NCI-H226 (cell line): ENCODE data around the gene TRIM32.
A peak's percentile ranks its signal among the peaks of the same experiment; 100 is the strongest.

Experiments
- DNase-seq: peaks from one replicate; pipeline ENCODE4 v3.0.0-alpha.2; 2015

TRIM32 gene

GRCh38 chr9:116706310-116707290 lies 19.5 kb downstream of the TRIM32 start:
- no peak for DNase-seq

GRCh38 chr9:116712781-116713180 lies 25.7 kb downstream of the TRIM32 start:
- DNase-seq: no peak

DNA sequence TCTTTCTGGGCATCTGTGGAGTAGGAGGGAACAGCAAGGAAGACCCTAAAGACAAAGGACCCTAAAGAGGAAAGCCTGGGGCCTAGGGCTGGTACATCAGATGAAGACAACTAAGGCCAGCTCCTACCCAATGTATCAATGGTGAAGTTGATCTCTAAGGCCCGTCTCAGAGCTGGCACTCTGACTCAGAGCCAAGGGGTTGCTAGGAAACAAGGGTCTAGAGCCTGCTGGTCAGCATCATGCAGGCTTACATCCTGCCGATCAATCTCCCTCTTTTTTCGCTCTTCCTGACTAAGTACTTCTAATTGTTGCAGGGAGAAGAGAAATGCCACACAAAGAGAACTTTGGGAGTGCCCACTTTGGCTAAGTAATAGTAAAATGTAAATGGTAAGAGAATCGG lies 26.2 kb downstream of the TRIM32 start:
- DNase-seq: no peak

GRCh38 chr9:116715751-116716150 lies 28.6 kb downstream of the TRIM32 start:
- DNase-seq: no peak

- DNase-seq: peak; percentile 11
Measured at GRCh38 chr9:116716438-116716837, 29.3 kb downstream of the TRIM32 start.

GRCh38 chr9:116717150-116717549 lies 30.0 kb downstream of the TRIM32 start:
- no peak for DNase-seq

GRCh38 chr9:116718111-116718510 lies 31.0 kb downstream of the TRIM32 start:
- DNase-seq: no peak

DNA sequence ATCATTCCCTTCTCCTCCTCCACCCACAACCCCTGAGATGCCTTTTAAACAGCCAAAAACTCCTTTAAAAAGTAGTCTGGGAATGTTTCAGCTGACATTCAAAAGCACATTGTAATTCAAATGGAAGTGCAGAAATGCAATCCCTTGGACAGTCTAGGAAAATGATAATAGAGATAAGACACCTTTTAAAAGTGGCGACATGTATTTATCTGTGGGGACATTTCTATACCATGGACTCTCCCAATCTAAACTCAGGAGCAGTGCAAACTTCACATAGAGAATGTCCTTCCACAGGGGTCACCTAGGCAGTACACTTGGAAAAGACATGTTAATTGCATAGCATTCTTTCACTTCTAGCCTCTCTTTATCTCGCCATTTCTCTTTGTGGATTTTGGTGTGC lies 33.0 kb downstream of the TRIM32 start:
- no peak for DNase-seq

DNA sequence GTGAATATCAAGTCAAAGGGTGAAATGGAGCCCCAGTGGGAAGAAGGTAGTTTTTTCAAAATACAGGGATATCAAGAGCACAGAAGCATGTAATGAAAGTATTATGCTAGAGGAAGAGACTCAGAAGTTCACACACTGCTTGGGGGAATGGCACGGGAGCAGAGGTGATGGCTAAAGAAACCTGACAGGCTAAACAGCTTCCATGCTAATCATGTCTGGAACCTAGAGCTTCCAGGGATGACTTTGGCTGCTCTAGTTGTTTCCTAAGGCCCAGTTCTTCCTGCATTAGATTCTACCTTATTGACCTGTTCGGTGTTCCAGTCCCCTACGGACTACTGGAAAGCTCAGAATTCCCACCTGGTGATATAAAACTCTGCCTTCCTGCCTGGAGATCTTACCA lies 34.3 kb downstream of the TRIM32 start:
- no peak for DNase-seq

DNA sequence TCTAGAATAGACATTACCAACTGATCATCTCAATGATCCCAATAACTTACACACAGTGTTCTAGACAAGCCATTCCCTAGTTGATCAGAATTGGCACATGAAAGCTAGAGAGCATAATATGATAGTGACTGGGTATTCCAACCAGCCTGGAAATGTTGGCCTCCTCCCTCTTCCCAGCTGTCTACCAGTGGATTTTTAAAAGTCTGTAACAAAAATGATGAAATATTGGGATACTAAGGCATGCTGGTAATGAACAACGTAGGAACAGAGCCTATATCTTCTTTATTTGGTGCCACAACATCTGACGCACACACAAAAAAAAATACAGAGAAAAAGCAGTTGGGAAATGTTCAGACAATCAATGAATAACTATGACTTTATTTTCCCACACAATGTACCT lies 34.8 kb downstream of the TRIM32 start:
- DNase-seq: no peak

GRCh38 chr9:116724123-116724522 lies 37.0 kb downstream of the TRIM32 start:
- DNase-seq: no peak

DNA sequence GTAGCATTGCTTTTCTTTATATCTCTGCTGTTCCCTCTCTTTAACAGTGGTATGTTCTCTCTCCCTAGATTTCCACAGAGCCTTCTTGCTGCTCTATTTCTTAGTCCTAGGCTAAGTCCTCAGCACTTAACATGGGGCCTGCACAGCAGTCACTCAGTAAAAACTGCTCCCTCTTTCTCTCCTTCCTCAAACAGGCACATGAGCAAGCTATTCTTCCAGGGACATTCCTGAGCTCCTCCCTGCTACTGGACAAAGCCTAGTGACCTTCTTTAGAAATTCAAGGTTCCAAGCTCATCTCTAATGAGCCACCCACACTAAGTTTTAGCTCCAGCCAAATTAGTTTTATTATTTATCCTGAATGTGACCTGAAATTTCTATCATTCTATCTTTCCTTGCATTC lies 39.5 kb downstream of the TRIM32 start:
- DNase-seq: no peak

DNA sequence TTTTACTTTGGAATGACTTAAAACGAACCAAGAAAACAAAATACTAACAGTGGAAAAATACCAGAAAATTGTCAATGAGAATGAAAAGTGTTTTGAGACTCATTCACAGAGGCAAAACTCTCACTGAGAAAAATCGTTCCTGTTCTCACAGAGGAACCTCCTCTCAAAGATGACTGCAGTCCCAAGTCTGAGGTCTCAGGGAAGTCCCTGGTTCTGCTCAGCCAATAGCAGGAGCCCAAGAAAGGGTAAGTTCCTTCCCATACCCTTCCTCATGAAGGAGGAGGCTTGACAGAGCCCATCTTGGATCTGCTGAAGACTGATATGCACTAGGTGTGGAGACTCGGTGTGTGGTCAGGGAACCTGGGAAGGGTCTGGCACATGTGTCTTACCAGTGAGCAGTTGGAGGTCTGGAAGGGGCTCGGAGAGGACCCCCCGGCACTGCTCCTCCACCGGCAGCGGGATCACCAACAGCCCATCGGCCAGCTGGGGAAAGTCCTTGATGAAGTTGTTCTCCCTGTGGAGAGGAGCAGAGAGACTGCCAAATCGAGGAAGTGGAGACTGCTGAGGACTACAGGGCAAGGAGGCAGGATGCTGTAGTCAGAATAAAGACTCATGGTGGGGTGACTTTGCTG lies 46.0 kb downstream of the TRIM32 start:
- DNase-seq: no peak

DNA sequence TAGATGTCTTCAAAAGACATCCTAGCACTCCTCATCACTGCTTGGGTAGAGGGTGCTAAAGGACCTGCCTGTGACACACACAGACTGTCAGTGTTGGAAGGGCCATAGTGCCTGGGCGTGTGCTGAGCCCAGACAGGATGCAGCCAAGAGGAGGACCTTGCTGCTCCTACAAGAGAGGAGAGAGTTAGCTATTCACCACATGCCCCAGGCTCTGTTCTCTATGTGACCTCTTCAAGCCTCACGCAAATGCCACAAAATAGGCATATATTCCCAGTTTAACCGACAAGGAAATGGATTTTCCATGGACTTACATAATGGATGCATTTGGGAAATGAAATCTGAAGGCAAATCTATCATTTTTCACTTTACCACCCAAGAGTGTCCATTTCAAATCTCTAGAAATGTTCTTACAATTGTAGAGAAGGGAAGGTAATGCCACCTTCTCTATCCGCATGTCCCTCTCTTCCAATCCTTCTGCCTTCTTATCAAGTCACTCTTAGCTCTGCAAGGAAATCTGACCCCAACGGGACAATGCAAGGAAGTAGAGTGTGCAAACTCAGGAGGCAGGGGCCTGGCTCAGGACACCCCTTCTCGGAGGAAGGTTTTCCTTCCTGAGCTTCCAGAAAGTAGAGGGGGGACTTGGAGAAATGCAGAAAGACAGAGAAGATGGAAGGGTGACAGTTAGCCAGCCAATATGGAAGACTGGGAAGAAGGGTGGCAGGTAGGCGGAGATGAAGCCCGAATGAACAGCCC lies 49.5 kb downstream of the TRIM32 start:
- no peak for DNase-seq

DNA sequence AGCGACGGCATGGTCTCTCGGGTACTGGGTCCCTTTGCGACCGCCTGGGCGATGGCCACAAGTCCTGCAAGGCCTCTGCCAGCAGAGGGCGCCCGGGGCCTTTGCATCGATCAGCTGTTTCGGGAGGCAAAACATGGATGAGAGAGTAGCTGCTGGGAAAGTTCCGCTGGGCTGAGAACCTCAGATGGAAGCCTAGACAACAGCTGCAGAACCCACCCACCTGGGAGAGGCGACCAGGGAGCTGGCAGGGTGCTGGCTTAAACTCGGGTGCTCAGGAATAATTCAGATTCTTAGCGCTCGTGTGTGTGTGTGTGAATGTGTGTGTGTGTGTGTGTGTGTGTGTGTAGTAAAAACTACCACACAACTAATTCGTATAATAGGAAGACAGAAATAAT lies 50.0 kb downstream of the TRIM32 start:
- DNase-seq: peak; percentile 28

- DNase-seq: no peak
Measured at GRCh38 chr9:116741086-116741740, 54.1 kb downstream of the TRIM32 start.

- no peak for DNase-seq
Measured at GRCh38 chr9:116741742-116742141, 54.6 kb downstream of the TRIM32 start.

- no peak for DNase-seq
Measured at GRCh38 chr9:116749176-116749575, 62.1 kb downstream of the TRIM32 start.

GRCh38 chr9:116749772-116750171 lies 62.7 kb downstream of the TRIM32 start:
- DNase-seq: no peak

DNA sequence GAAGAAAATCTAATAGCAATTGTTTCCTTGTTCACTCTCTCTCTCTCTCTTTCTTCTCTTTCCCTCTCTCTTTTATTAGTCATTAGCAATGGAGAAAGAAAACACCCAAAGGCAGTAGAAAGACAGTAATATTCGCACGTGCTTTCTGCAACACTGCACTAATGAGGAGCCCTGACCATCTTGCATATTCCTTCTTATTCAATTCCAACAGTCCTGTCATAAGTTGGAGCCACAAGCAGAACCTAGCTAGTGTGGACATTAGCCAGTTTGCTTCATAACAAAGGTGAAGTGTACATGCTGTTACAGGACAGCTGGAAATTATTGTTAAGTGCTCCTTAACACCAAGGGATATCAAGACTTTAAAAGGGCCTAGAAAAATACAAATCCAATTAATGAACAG lies 63.4 kb downstream of the TRIM32 start:
- no peak for DNase-seq
